GM12878 (cell line): ENCODE results near the gene FAR1. TPM values are rescaled to one million over a fixed set of nuclear protein-coding genes. Genes with fewer than 3 reads are reported as not detected.

Experiments
- ATAC-seq: fragments of 200-7000 bp; cut with Tn5 transposase; 3 replicates; pipeline ENCODE4 v1.9.1; 2020; ENCODE audit warnings: mild to moderate bottlenecking, moderate library complexity
- BruUV-seq: library from RNA; stranded (reverse); fragments of 400-500 nt; replicated peaks from 2 replicates; lab custom pipeline; 2021; lab: Mats Ljungman, UMichigan
- CTCF ChIA-PET: fragments of 300-600 bp; sonication (Branson Sonifier 250); formaldehyde crosslinking; extraction: SDS; loops from one replicate; lab custom pipeline; 2021; ENCODE audit warnings: inconsistent platforms; lab: Yijun Ruan, JAX
- POLR2A ChIA-PET: fragments of 350-600 bp; formaldehyde crosslinking; extraction: SDS; loops from one replicate; lab custom pipeline; 2021; ENCODE audit warnings: inconsistent platforms; lab: Charles Lee
- RAD21 ChIA-PET: fragments of 300-600 bp; sonication (Branson Sonifier 250); formaldehyde crosslinking; loops from one replicate; lab custom pipeline; 2023; ENCODE audit warnings: antibody characterized with exemption; ENCODE audit not compliant: unreplicated experiment; lab: Charles Lee
- SMC1A ChIA-PET: fragments of 300-600 bp; sonication (Branson Sonifier 250); formaldehyde crosslinking; loops from one replicate; lab custom pipeline; 2023; ENCODE audit not compliant: unreplicated experiment, uncharacterized antibody; lab: Charles Lee
- DNase-seq: peaks from one replicate; pipeline ENCODE4 v3.0.0-alpha.2; 2011; ENCODE audit warnings: low read depth, low spot score
- FAIRE-seq: peaks from 3 replicates; lab custom pipeline; 2011; peaks lifted over from hg19 to GRCh38; lab: Jason Lieb, UNC
- H2AFZ ChIP-seq: 2 replicates; pipeline ENCODE4 v1.6.0; 2011; ENCODE audit warnings: low read depth, low read length, control low read depth; ENCODE audit not compliant: control insufficient read depth
- H3K27ac ChIP-seq: 2 replicates; pipeline ENCODE4 v1.5.1; 2011; ENCODE audit warnings: control low read depth; ENCODE audit not compliant: control insufficient read depth, insufficient read depth
- H3K27me3 ChIP-seq, 2 experiments: replicated peaks in 1 of 2; 2 replicates each; pipeline versions ENCODE4 v1.6.0 to v1.6.1; 2011; ENCODE audit warnings: low read length in 1 of 2; ENCODE audit not compliant: control insufficient read depth in 2 of 2, insufficient read depth in 2 of 2
- H3K36me3 ChIP-seq, 2 experiments: 2 replicates each; pipeline ENCODE4 v1.5.1; 2011; ENCODE audit warnings: low read length in 1 of 2; ENCODE audit not compliant: control insufficient read depth in 2 of 2, insufficient read depth in 2 of 2
- H3K4me1 ChIP-seq: 2 replicates; pipeline ENCODE4 v1.6.1; 2011; ENCODE audit warnings: mild to moderate bottlenecking, low read length, moderate library complexity, mixed read lengths; ENCODE audit not compliant: control insufficient read depth, insufficient read depth
- H3K4me2 ChIP-seq: 2 replicates; pipeline ENCODE4 v1.6.0; 2011; ENCODE audit warnings: control low read depth; ENCODE audit not compliant: control insufficient read depth, insufficient read depth
- H3K4me3 ChIP-seq: fragments of 200-600 bp; sonication (generic); 2 replicates; pipeline ENCODE4 v1.5.1; 2016
- H3K79me2 ChIP-seq: 2 replicates; pipeline ENCODE4 v1.6.0; 2011; ENCODE audit warnings: low read length; ENCODE audit not compliant: control insufficient read depth, insufficient read depth
- H3K9ac ChIP-seq: 2 replicates; pipeline ENCODE4 v1.8.0; 2011; ENCODE audit warnings: low read length, control low read depth, mixed read lengths; ENCODE audit not compliant: control insufficient read depth, insufficient read depth
- H3K9me3 ChIP-seq: replicated peaks from 3 replicates; pipeline ENCODE4 v1.5.1; 2011; ENCODE audit warnings: mild to moderate bottlenecking, low read length; ENCODE audit not compliant: control insufficient read depth, insufficient read depth
- H4K20me1 ChIP-seq: 2 replicates; pipeline ENCODE4 v1.6.0; 2011; ENCODE audit not compliant: control insufficient read depth, insufficient read depth
- HDAC6 ChIP-seq: fragments of 200-600 bp; sonication (generic); IDR thresholded peaks from one replicate; pipeline ENCODE4 v1.8.0; 2017; ENCODE audit warnings: antibody characterized with exemption; ENCODE audit not compliant: unreplicated experiment
- MXI1 ChIP-seq: fragments of 150-350 bp; IDR thresholded peaks from 2 replicates; pipeline ENCODE4 v1.6.1; 2011; ENCODE audit warnings: low read depth, mild to moderate bottlenecking, inconsistent platforms, low read length, improper control_type of control experiment
- NR2F1 ChIP-seq: fragments of 450-650 bp; conservative IDR thresholded peaks from 2 replicates; pipeline ENCODE4 v1.6.1; 2017; ENCODE audit warnings: mild to moderate bottlenecking
- TAF1 ChIP-seq: IDR thresholded peaks from 2 replicates; pipeline ENCODE4 v1.6.1; 2011; ENCODE audit warnings: mild to moderate bottlenecking, low read depth, low read length, borderline replicate concordance
- ZNF24 ChIP-seq: fragments of 450-650 bp; IDR thresholded peaks from 2 replicates; pipeline ENCODE4 v1.6.1; 2017; ENCODE audit warnings: antibody characterized with exemption, mild to moderate bottlenecking
- ZNF384 ChIP-seq: IDR thresholded peaks from 2 replicates; pipeline ENCODE4 v1.6.1; 2012; ENCODE audit warnings: low read depth, mild to moderate bottlenecking, low read length, improper control_type of control experiment, borderline replicate concordance
- WGBS: methylation state at CpG from one replicate; pipeline ENCODE4 v1.1.6; 2016; ENCODE audit warnings: low lambda C conversion rate; ENCODE audit not compliant: insufficient replicate concordance, insufficient coverage; ENCODE audit errors: missing lambda C conversion rate; 5-methylcytosine and 5-hydroxymethylcytosine counted together
- in situ Hi-C: fragments of 300-500 bp; cut with MboI; formaldehyde crosslinking; loops from 9 replicates; pipeline ENCODE4 v1.14.3; 2018; ENCODE audit warnings: mixed read lengths
- intact Hi-C: fragments of 100-400 bp; cut with micrococcal nuclease; formaldehyde crosslinking; loops from one replicate; pipeline ENCODE4 v1.14.2; 2022; ENCODE audit not compliant: unreplicated experiment
- polyA plus RNA-seq, 11 experiments: library from polyadenylated mRNA; depleted of rRNA in 4 of 11; unstranded in 6 of 11; stranded (reverse) in 5 of 11; fragments of >200 nt; fragmentation: Nextera tagmentation in 4 of 11; fragmentation: Illumina TruSeq in 1 of 11; extraction: Ambion mirVana in 4 of 11; extraction: Trizol in 1 of 11; gene quantifications; 1 replicate in 1 of 11; 2 replicates in 10 of 11; pipeline versions ENCODE4 v1.2.1 to v1.2.3, GENCODE V29; 2011 to 2016; ENCODE audit warnings: inconsistent platforms in 2 of 11, missing spikeins in 2 of 11, low read depth in 1 of 11
- total RNA-seq, 4 experiments: library from RNA; depleted of rRNA in 3 of 4; stranded (reverse); fragments of >200 nt in 3 of 4; fragmentation: Illumina TruSeq in 1 of 4; extraction: Trizol in 1 of 4; gene quantifications; 2 replicates each; pipeline versions ENCODE4 v1.2.1 to v1.2.3, GENCODE V29; 2013 to 2021

FAR1 gene
- total and polyA plus RNA-seq, 10 of the 15 experiments (the other 5 are each of a cell fraction or from before 2014, with no cell fraction given) = 10.1 to 73.9 (median 30.8) TPM

DNA sequence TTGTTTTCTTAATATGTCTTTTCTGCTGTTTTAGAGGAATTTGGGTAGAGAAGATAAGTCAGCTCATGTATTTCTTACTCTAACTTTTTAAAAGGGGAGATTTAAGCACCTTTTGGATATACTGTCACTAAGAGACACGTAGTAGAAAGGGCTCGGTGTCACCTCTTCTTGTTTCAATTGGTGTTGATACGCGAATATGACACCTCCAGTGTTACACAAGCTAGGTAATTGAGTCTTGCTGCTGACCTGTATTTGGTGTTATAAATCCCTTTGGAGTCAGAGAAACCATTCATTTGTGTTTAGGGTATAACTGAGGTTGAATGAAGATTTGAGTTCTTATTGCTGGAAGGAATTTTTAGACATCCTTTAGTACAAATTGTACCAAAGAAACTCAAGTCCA, 25.6 kb downstream of the FAR1 start:
- ATAC-seq = no peak
- H3K36me3 ChIP-seq = no peaks in the 10 kb centered on the region; a peak in 3 of 4 replicates
- ChIA-PET POLR2A (interaction anchor here (1.4 to 1.5 kb wide), 2 partner anchors 14 to 18 kb away, joined by 3 to 7 read pairs; no protein-coding TSS in a partner anchor), CTCF (no interaction called here), RAD21 (no interaction called here), SMC1A (interaction anchor here (0.9 to 3.3 kb wide), 6 partner anchors 9 to 22 kb away, joined by 4 to 15 read pairs (median 5); no protein-coding TSS in a partner anchor)
- in situ Hi-C loops = no loop called here
- FAIRE-seq = no peak
- H3K27me3 ChIP-seq = no peaks in the 10 kb centered on the region
- H3K4me3 ChIP-seq = no peak overlapping the region
- no peak overlapping the region for H3K9ac ChIP-seq
- H3K9me3 ChIP-seq = peaks cover 2% of the 10 kb centered on the region; the same call in 2 of the 3 replicates
- H3K79me2 ChIP-seq = peaks cover 31% of the 10 kb centered on the region
- whole genome bisulfite sequencing = 96% methylated on average over 4 of the region's 4 CpGs
- DNase-seq = no peak
- no peaks in the 10 kb centered on the region for H3K4me1 ChIP-seq
- no TSS peak for BruUV-seq
- no peak overlapping the region for H2AFZ ChIP-seq
- intact Hi-C loops = no loop called here
- no peak overlapping the region for H3K27ac ChIP-seq
- TF ChIP-seq MXI1 = no peak
- TF ChIP-seq TAF1 = no peak
- no peak for TF ChIP-seq HDAC6
- no peak for TF ChIP-seq NR2F1
- H3K4me2 ChIP-seq = no peak overlapping the region
- H4K20me1 ChIP-seq = no peaks in the 10 kb centered on the region

- Histone ChIP-seq H3K4me2 (no peak overlapping the region), H3K27me3 (no peaks in the 10 kb centered on the region), H3K4me1 (no peaks in the 10 kb centered on the region), H3K27ac (no peak overlapping the region), H3K9ac (no peak overlapping the region), H3K9me3 (no peaks in the 10 kb centered on the region), H3K36me3 (peaks cover 0 to 4% of the 10 kb centered on the region in 2 experiments; a peak in 3 of 4 replicates), H3K79me2 (peaks cover 22% of the 10 kb centered on the region), H2AFZ (no peak overlapping the region), H3K4me3 (no peak overlapping the region), H4K20me1 (no peaks in the 10 kb centered on the region)
- DNase-seq (no peak), FAIRE-seq (no peak), ATAC-seq (no peak)
- no peak for TF ChIP-seq ZNF384
- no peak for TF ChIP-seq ZNF24
- ChIA-PET RAD21 (interaction anchor here (1.6 kb wide), 1 partner anchor 28 kb away, joined by 5 read pairs; no protein-coding TSS in a partner anchor), CTCF (interaction anchor here (1.0 kb wide), 1 partner anchor 15 kb away, joined by 3 read pairs; no protein-coding TSS in a partner anchor), SMC1A (interaction anchor here (0.8 to 3.3 kb wide), 3 partner anchors 12 to 759 kb away, joined by 3 to 15 read pairs (median 13); no protein-coding TSS in a partner anchor), POLR2A (no interaction called here)
- no TSS peak for BruUV-seq
- in situ Hi-C loops (no loop called here), intact Hi-C loops (no loop called here)
Measured at GRCh38 chr11:13695886-13696285, 27.4 kb downstream of the FAR1 start.
